Brain pericyte (primary cell): ENCODE measurements around the gene SPEF2.

Experiments used
- DNase-seq: peaks from one replicate; pipeline ENCODE4 v3.0.0-alpha.2; 2012; ENCODE audit warnings: low read depth, low spot score

Gene SPEF2

DNA sequence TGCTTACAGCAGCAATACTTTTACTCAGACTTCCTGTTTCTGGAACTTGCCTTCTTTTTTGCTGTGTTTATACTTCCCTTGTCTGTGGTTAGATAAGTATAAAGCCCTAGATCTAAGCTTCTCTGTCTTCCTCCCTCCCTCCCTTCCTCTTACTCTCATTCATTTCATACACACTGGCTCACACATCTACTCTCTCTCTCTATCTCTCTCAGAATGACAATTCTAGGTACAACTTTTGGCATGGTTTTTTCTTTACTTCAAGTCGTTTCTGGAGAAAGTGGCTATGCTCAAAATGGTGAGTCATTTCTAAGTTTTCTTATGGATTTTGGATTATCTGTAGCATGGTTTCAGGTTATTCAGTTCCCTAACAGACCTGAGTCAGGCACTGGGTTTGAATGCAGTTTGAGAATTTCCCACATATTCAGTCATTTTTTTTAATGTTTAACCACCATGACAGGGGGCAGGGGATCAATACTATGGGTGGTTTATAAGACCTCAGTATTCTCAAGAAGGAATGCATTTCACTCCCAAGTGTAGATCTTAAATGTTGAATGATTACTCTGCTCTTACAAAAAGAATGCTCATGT, 239.2 kb downstream of the SPEF2 start, which contains the start of gene IL7R:
Gene IL7R, plus strand, starts transcription at position 127 of the 587 bp plus-strand sequence. Its CDS starts 87 bp downstream, at position 214.
- no peak for DNase-seq

DNA sequence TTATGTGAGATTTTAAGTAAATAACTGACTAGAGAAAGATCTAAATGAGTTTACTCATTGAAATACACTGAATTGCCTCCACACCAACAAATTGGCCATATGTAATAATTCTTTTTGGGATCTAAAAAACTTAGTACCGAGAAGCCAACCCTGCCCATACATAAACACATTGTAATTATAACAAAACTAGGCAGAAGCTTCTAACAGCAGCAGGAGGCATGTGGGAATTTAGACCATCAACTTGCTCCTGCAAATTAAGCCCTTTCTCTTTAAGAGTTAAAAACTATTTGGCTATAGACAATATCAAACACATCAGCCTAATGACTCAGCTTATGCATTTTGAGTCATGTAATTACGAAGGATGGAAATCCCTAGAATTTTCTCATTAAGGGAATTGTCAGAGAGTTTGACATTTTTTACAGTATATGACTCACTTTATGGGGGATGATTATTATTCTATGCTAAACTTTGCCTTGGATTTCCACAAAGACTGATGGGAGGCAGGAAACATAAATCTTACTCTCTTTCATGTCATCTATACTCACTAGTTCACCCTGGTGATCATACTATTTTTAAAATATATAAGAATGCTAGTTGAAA, 240.0 kb downstream of the SPEF2 start:
- no peak for DNase-seq

DNA sequence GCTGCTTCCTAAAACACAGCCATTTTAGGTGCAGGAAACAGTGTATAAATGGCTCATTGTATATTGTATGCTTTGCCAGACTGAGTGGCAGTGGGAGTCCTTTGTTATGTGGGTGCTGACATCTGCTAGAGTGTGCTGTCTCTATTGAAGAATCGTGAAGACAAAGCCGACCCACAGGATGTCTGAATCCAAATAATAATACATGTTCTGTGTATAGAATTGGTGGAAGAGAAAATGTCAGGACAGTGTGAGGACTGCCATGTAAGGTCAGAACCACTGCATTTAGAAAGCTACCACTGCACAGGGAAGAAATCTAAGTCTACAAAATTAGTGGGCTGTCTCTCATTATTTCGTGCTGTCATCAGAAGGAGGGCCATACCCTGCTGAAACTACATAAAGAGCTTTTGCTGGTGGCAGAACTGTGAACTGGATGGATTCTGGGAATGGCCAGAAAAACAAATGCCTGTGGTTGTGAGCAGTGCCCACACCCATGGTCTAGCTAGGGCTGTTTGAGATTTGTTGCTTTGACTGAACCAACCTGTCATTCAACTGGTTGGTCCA, 241.5 kb downstream of the SPEF2 start:
- DNase-seq, result no peak

- DNase-seq, result no peak
These were observed 243.0 kb downstream of the SPEF2 start for GRCh38 chr5:35860686-35861085.

- DNase-seq, result no peak
These were observed 244.1 kb downstream of the SPEF2 start for GRCh38 chr5:35861718-35862117.

DNA sequence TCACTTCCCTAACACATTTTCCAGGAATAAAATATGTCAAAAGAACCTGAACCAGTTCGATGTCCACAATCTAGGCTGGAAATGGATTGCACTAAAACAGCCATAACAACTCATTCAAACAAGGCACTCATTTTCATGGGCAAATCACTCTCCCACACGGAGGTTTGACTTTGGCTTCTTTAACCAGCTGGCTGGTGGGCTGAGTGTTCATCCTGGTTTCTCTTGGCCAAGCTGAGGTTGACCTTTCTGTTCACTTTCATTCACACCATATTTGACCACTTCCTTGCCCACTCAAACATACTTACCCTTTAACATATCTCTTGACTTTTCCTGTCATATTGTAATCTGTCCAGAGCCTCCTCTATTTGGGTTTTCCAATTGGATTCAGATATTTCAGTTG, 244.5 kb downstream of the SPEF2 start:
- no peak for DNase-seq

DNA sequence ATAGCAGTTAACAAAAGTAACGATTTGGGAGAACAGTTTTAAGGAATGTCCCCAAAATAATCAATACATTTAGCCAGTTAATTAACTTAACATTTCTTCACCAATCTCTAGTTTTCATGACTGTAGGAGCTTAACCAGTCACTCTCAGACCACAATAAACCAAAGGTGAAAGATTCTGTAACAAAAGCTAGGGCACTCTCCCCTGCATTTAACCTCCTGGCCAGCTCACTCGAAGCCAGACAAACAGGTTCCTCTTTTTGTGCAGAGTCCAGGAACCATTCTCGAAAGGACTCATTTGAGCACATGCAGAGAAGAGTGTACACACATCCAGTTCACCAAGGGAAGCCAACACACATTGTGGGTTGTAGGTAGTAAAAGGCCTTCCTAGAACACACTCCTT, 245.5 kb downstream of the SPEF2 start:
- DNase-seq, result no peak
